COR-L47 (cell line): ENCODE measurements around the gene IGLL5.
"Not testable (repeated sequence)": the region's sequence is repeated elsewhere in the genome, so short reads cannot be mapped to it uniquely, and the experiment has no call there.

Source experiments
- DNase-seq: peaks from one replicate; lab custom pipeline; 2025; lab: John Stamatoyannopoulos, UW

IGLL5 gene

GRCh38 chr22:22884010-22884887 lies 3.4 kb upstream of the IGLL5 start:
- peak; percentile 31 for DNase-seq

- DNase-seq, result no peak
Observed at GRCh38 chr22:22884888-22885840, 2.5 kb upstream of the IGLL5 start.

DNA sequence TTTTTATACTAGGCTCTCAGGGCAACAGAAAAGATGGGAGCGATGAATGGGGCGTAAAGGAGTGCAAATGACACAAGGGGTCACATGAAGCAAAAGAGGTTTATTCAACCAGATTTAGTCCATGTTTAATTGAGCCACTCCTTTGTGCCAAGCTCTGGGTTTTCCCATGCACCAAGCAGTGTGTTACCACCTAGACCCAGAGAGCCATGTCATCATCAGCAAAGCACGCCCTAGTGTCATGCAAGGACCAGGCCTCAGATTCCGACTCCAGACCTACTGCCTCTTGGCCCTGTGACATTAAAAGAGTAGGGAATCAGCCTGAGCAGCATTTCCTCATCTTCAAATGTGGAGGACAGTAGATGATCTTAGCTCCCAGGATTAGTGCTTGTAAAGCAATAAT lies 1.1 kb upstream of the IGLL5 start:
- no peak for DNase-seq

DNA sequence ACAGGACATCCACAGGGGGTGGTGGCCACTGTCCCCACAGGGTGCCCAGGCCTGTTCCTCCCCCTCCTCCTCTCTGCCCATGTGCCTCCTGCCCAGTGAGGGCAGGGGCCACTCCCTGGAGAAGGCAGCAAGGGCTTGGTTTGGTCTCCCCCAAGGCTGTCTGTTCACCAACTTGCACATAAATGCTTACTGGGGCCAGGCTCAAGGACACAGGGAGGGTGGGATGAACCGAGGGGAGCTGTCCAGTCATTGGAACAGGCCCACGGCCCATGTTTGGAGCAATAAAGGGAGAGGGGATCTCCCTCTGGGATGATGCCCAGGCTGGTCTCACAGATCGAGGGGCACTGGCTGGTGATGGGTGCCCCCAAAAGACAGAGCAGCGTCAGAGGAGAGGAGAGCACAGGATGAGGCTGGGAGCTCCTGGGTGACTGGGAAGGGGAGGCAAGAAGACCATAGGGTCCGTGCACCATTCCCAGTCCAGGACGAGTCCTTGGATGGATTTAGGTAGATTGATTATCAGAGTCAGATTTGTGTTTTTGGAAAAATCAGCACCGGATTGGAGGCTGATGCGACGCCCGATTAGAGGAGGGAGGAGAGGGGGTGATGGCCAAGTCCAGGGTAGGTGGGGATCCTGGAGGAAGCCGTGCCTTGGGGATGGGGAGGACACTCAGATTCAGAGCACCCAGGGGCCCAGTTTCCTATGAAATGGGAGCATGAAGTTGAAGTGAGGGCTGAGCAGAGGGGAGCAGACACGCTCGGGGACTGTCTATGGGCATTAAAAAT lies 1.1 kb downstream of the IGLL5 start:
- no peak for DNase-seq

GRCh38 chr22:22890085-22890484 lies 2.5 kb downstream of the IGLL5 start:
- DNase-seq, result no peak

GRCh38 chr22:22891139-22891621 lies 3.6 kb downstream of the IGLL5 start:
- DNase-seq, result no peak

GRCh38 chr22:22892096-22893052 lies 4.8 kb downstream of the IGLL5 start:
- DNase-seq, result no peak

DNA sequence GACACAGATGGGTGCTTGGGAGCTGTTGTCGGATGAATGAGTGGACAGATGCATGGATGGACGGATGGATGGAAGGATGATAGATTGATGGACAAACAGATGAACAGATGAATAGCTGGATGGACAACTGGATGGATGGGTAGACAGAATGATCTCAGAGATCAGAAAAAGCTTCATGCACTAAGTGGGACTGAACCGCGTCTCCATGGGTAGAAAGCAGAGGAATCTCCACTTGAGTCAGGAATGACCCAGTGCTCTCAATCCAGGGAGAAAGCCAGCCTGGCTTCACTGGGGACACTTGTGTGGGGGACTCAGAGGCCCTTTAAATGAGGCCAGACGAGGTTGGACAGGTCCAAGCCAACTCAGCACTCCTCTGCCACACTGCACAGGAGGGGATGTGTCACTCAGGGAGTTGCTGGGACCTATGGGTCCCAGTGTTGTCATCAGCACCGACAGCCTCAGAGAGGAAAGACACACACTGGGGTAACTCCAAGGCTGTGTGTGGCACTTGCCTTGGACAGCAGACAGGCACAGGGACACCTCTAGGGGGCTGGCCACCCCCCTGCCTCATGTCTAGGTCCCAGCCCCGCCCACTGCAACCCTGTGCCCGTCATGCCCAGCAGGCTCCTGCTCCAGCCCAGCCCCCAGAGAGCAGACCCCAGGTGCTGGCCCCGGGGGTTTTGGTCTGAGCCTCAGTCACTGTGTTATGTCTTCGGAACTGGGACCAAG lies 5.6 kb downstream of the IGLL5 start:
- DNase-seq, result no peak

- no peak for DNase-seq
Observed at GRCh38 chr22:22893891-22894739, 6.5 kb downstream of the IGLL5 start.

DNA sequence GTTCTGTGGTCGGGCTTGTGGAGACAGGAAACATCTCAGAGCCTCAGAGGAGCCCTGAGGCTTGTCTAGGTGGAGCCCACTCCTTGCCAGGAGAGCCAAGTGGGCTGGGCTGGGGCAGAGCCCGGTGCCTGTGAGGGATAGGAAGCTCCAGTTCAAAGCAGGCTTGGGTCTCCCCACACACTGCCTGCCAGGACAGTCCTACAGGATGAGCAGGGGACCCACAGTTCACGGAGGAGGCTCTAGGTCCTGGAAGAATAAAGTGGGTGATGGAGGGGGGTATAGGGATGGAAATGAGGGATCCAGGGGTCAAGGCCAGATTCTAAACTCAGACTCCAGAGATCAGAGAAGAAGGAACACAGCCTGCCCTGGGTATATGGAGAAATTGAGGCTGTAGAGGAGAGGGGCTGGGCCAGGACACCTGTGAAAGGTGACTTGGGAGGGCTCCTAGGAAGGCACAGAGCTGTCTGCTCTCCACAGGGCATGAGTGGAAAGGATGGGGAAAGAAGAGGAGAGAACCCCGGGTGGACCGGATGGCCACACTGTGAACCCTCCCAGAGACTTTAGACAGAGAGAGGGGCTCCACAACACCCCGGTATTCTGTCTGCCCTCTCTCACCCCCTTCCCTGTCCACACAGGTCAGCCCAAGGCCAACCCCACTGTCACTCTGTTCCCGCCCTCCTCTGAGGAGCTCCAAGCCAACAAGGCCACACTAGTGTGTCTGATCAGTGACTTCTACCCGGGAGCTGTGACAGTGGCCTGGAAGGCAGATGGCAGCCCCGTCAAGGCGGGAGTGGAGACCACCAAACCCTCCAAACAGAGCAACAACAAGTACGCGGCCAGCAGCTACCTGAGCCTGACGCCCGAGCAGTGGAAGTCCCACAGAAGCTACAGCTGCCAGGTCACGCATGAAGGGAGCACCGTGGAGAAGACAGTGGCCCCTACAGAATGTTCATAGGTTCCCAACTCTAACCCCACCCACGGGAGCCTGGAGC lies 7.4 kb downstream of the IGLL5 start:
- DNase-seq, result no peak

GRCh38 chr22:22895776-22896445 lies 8.3 kb downstream of the IGLL5 start:
- no peak for DNase-seq

DNA sequence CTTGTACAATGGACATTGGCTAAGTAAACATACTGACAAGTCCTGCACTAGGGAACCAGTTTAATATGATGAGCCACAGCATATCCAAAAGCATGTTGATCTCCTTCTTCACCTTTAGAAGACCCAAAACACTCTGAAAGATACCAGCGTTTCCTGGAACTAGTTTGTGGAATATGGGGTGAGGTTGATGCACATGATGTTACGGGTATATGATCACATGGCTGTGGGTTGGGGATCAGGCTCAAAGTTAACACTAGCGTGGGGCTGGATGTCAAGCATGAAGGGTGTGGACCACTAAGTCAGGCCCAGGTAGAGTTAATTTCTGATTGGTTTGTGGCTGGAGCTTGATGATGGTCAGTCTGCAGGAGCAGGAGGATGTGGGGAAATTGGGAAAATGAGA lies 9.0 kb downstream of the IGLL5 start:
- no peak for DNase-seq

DNA sequence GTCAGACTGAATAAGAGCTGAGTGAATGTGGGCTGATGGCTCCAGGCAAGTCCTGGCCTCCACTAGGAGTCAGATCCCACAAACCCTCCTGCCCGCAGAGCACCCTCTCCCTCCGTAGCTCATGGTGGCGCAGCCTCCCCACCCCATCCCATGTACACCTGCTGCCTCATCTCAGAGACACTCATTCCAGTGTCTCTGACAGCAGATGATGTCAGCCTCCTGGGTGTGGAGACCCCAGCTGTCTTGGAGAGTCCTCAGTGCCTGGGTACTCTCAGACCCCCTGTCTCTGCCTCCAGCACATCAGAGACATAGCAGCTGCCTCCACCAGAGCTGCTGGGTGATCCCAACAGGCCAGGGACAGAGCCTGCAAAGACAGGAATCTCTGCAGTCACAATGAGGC lies 9.5 kb downstream of the IGLL5 start:
- no peak for DNase-seq

GRCh38 chr22:22897947-22898346 lies 10.3 kb downstream of the IGLL5 start:
- no peak for DNase-seq

DNA sequence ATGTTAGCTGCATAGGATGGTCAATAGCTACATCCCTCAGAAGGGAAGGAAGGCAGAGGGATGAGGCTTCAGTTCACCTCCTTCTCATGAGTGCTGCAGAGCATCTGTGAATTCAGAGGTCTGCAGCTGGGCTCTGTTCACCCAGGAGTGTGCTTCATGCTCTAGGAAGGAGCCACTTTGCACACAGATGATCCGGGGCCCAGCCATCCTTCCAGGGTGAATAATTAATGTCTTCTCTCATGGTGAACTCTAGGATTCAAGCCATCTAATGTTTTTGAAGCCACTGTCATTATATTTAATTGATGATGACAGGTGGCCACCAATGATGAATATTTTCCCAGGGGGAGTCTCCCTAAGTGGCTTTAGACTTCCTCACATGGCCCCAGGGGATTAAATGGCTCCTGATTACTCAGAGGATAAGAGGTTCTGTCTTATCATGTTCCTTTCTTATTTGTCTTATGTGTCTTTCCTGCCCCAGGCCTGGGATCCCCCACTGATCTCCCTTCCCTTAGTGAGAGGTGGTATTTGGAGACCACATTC lies 10.9 kb downstream of the IGLL5 start:
- DNase-seq, result not testable (repeated sequence)

- DNase-seq, result not testable (repeated sequence)
Observed at GRCh38 chr22:22899342-22900080, 11.9 kb downstream of the IGLL5 start.
